Measurements from ENCODE around the gene GAREM1.

DNA sequence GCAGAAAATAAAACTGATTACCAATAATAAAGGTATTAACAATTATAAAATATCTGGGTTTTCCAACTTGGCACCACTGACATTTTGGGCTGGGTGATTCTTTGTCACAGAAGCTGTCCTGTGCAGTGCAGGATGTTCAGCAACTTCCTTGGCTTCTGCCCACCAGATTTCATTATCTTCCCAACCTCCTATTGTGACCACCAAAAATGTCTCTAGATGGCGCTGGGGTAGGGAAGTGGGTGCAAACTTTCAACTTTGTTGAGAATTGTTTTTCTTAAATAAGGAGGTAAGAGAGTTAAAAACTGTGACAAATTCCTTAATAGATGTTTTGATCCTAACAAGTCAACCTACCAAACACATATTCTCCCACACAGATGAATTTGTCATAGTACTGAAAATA lies 90.1 kb downstream of the GAREM1 start:
- TF ChIP-seq POLR2AphosphoS5 (IDR thresholded peaks at IDR 0.05) (no peak), POLR2A (IDR thresholded peaks at IDR 0.05) (no peak)
- TF ChIP-seq, protein P1, sequence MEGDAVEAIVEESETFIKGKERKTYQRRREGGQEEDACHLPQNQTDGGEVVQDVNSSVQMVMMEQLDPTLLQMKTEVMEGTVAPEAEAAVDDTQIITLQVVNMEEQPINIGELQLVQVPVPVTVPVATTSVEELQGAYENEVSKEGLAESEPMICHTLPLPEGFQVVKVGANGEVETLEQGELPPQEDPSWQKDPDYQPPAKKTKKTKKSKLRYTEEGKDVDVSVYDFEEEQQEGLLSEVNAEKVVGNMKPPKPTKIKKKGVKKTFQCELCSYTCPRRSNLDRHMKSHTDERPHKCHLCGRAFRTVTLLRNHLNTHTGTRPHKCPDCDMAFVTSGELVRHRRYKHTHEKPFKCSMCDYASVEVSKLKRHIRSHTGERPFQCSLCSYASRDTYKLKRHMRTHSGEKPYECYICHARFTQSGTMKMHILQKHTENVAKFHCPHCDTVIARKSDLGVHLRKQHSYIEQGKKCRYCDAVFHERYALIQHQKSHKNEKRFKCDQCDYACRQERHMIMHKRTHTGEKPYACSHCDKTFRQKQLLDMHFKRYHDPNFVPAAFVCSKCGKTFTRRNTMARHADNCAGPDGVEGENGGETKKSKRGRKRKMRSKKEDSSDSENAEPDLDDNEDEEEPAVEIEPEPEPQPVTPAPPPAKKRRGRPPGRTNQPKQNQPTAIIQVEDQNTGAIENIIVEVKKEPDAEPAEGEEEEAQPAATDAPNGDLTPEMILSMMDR (IDR thresholded peaks at IDR 0.05), result no peak
